ENCODE results near the gene ZNF597.

- TF ChIP-seq E2F1 (CRISPR knock-in tag; IDR thresholded peaks at IDR 0.05) (no peak), NFE2L1 (CRISPR knock-in tag; IDR thresholded peaks at IDR 0.05) (no peak), ZNF263 (CRISPR knock-in tag; IDR thresholded peaks at IDR 0.05; ENCODE audit: low read depth) (no peak), ATF3 (CRISPR knock-in tag; conservative IDR thresholded peaks at IDR 0.05) (no peak), ATF6 (CRISPR knock-in tag; IDR thresholded peaks at IDR 0.05) (no peak), EMX1 (CRISPR knock-in tag; IDR thresholded peaks at IDR 0.05) (no peak)
Observed at GRCh38 chr16:3460121-3460520, 16.8 kb upstream of the ZNF597 start.

All from WTC11 (cell line).